HG02763 (cell line): Measurements from ENCODE around the gene SMARCA4.
"Not testable (repeated sequence)": the region's sequence is repeated elsewhere in the genome, so short reads cannot be mapped to it uniquely, and the experiment has no call there.

Experiments used
- ATAC-seq: cut with Tn5 transposase; IDR thresholded peaks from one replicate; pipeline ENCODE4 v1.9.1; 2021; ENCODE audit warnings: mild to moderate bottlenecking, moderate library complexity; ENCODE audit not compliant: unreplicated experiment

The SMARCA4 gene

GRCh38 chr19:10975374-10976130, 14.7 kb downstream of the SMARCA4 start:
- no peak for ATAC-seq

- no peak for ATAC-seq
Measured at GRCh38 chr19:10976131-10976892, 15.5 kb downstream of the SMARCA4 start.

- ATAC-seq: no peak
Measured at GRCh38 chr19:10977742-10978092, 16.9 kb downstream of the SMARCA4 start.

GRCh38 chr19:10979951-10980381, 19.1 kb downstream of the SMARCA4 start:
- no peak for ATAC-seq

- no peak for ATAC-seq
Measured at GRCh38 chr19:10981252-10981895, 20.5 kb downstream of the SMARCA4 start.

GRCh38 chr19:10983026-10983425, 22.2 kb downstream of the SMARCA4 start:
- no peak for ATAC-seq

GRCh38 chr19:10984166-10984735, 23.4 kb downstream of the SMARCA4 start:
- ATAC-seq: no peak

- ATAC-seq: no peak
Measured at GRCh38 chr19:10985502-10985901, 24.7 kb downstream of the SMARCA4 start.

- no peak for ATAC-seq
Measured at GRCh38 chr19:10986301-10987127, 25.7 kb downstream of the SMARCA4 start.

- ATAC-seq: no peak
Measured at GRCh38 chr19:10987571-10988297, 26.9 kb downstream of the SMARCA4 start.

- ATAC-seq: no peak
Measured at GRCh38 chr19:10988380-10988779, 27.6 kb downstream of the SMARCA4 start.

- no peak for ATAC-seq
Measured at GRCh38 chr19:10988921-10989320, 28.1 kb downstream of the SMARCA4 start.

- ATAC-seq: no peak
Measured at GRCh38 chr19:10991076-10991475, 30.2 kb downstream of the SMARCA4 start.

GRCh38 chr19:10991521-10992081, 30.8 kb downstream of the SMARCA4 start:
- ATAC-seq: no peak

- not testable (repeated sequence) for ATAC-seq
Measured at GRCh38 chr19:10992174-10992573, 31.3 kb downstream of the SMARCA4 start.

GRCh38 chr19:10995926-10996600, 35.2 kb downstream of the SMARCA4 start:
- ATAC-seq: no peak

- no peak for ATAC-seq
Measured at GRCh38 chr19:10998045-10998533, 37.3 kb downstream of the SMARCA4 start.

GRCh38 chr19:10998666-10999065, 37.8 kb downstream of the SMARCA4 start:
- no peak for ATAC-seq

- no peak for ATAC-seq
Measured at GRCh38 chr19:11005521-11005920, 44.7 kb downstream of the SMARCA4 start.
